Measurements from ENCODE around the gene POLA1. TPM values are rescaled to one million over a fixed set of nuclear protein-coding genes. Genes with fewer than 3 reads are reported as not detected.

Gene POLA1
- total and polyA plus RNA-seq, 2 experiments from 2014 or later: 4.9 to 19.0 TPM

- Histone ChIP-seq H3K27ac (no peak overlapping the region), H3K9me2 (replicated peaks; ENCODE audit: insufficient read depth) (no peaks in the 10 kb centered on the region), H4K20me1 (ENCODE audit: insufficient read depth, poor library complexity, severe bottlenecking) (no peaks in the 10 kb centered on the region), H3K4me1 (ENCODE audit: insufficient read depth) (no peaks in the 10 kb centered on the region), H3K9me3 (ENCODE audit: low read depth) (no peaks in the 10 kb centered on the region), H3K4me2 (no peak overlapping the region), H3K79me2 (no peaks in the 10 kb centered on the region), H3K36me3 (replicated peaks; ENCODE audit: insufficient read depth, low read depth) (no peaks in the 10 kb centered on the region), H3K4me3 (no peak overlapping the region), H2AFZ (no peak overlapping the region), H3K27me3 (no peaks in the 10 kb centered on the region)
- WGBS (ENCODE audit: low lambda C conversion rate, missing lambda C conversion rate): 92% methylated on average over 3 of the region's 3 CpGs
- DNase-seq (ENCODE audit: low spot score): no peak
- no peak for TF ChIP-seq EZH2 (IDR thresholded peaks at IDR 0.05; ENCODE audit: borderline replicate concordance)
- TF ChIP-seq EZH2phosphoT487 (IDR thresholded peaks at IDR 0.05; ENCODE audit: low read depth, severe bottlenecking, unreplicated experiment): no peak
- TF ChIP-seq, protein P1, sequence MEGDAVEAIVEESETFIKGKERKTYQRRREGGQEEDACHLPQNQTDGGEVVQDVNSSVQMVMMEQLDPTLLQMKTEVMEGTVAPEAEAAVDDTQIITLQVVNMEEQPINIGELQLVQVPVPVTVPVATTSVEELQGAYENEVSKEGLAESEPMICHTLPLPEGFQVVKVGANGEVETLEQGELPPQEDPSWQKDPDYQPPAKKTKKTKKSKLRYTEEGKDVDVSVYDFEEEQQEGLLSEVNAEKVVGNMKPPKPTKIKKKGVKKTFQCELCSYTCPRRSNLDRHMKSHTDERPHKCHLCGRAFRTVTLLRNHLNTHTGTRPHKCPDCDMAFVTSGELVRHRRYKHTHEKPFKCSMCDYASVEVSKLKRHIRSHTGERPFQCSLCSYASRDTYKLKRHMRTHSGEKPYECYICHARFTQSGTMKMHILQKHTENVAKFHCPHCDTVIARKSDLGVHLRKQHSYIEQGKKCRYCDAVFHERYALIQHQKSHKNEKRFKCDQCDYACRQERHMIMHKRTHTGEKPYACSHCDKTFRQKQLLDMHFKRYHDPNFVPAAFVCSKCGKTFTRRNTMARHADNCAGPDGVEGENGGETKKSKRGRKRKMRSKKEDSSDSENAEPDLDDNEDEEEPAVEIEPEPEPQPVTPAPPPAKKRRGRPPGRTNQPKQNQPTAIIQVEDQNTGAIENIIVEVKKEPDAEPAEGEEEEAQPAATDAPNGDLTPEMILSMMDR (IDR thresholded peaks at IDR 0.05; ENCODE audit: poor library complexity): no peak
Measured at GRCh38 chrX:24790166-24790565, 96.4 kb downstream of the POLA1 start.

DNA sequence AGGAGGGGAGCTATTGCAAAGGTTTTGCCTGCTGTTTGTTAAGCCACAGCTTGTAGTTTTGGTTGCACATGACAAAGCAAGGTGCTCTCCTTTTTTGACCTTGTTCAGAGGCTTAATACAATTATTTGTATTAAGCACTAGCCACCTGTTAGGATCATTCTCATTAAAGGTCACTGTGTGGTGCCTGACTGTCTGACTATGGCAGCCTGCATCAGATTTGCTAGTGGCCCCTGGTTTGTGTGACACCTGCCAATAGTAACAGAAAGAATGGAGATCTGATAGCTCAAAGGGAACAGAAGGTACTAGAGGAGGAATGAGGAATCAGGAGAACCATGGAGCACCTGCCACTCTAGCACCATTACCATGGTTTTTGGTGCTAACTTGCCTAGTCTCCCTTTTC is 102.5 kb downstream of the POLA1 start:
- no peaks in the 10 kb centered on the region for H3K36me3 ChIP-seq (replicated peaks; ENCODE audit: insufficient read depth, low read depth)
- no peak overlapping the region for H3K27ac ChIP-seq
- H3K9me2 ChIP-seq (replicated peaks; ENCODE audit: insufficient read depth): no peaks in the 10 kb centered on the region
- H4K20me1 ChIP-seq (ENCODE audit: insufficient read depth, poor library complexity, severe bottlenecking): no peaks in the 10 kb centered on the region
- H3K4me2 ChIP-seq: no peak overlapping the region
- no peaks in the 10 kb centered on the region for H3K27me3 ChIP-seq
- no peaks in the 10 kb centered on the region for H3K9me3 ChIP-seq (ENCODE audit: low read depth)
- no peaks in the 10 kb centered on the region for H3K4me1 ChIP-seq (ENCODE audit: insufficient read depth)
- H3K79me2 ChIP-seq: no peaks in the 10 kb centered on the region
- H3K4me3 ChIP-seq: no peak overlapping the region
- TF ChIP-seq EZH2phosphoT487 (IDR thresholded peaks at IDR 0.05; ENCODE audit: low read depth, severe bottlenecking, unreplicated experiment) (no peak), EZH2 (IDR thresholded peaks at IDR 0.05; ENCODE audit: borderline replicate concordance) (no peak)
- TF ChIP-seq, protein P1 (IDR thresholded peaks at IDR 0.05; ENCODE audit: poor library complexity): no peak
- no peak overlapping the region for H2AFZ ChIP-seq
- no peak for DNase-seq (ENCODE audit: low spot score)

DNA sequence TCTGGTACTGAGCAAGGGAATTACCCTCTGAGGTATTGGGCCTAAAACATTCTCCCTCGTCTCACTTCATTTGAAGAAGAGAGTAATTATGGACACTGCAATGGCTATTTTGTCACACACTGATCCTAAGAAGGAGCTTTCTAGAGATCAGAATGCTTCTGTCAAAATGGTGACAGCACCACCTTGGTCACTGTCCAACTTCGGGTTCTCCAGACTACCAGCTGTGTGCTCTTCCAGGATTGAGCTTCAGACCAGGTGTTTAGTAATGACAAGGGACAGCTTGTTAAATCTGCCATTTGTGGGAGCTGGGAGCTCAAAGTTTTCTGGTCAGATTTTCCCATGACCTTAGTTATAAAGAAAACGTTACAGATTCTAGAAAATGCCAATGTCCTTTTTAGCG is 105.4 kb downstream of the POLA1 start:
- no peaks in the 10 kb centered on the region for H3K36me3 ChIP-seq (replicated peaks; ENCODE audit: insufficient read depth, low read depth)
- H4K20me1 ChIP-seq (ENCODE audit: insufficient read depth, poor library complexity, severe bottlenecking): no peaks in the 10 kb centered on the region
- no peak overlapping the region for H3K4me3 ChIP-seq
- H3K9me3 ChIP-seq (ENCODE audit: low read depth): no peaks in the 10 kb centered on the region
- H3K27ac ChIP-seq: no peak overlapping the region
- H3K4me2 ChIP-seq: no peak overlapping the region
- H3K79me2 ChIP-seq: no peaks in the 10 kb centered on the region
- WGBS (ENCODE audit: low lambda C conversion rate, missing lambda C conversion rate): 87% methylated on average over 4 of the region's 4 CpGs
- no peaks in the 10 kb centered on the region for H3K4me1 ChIP-seq (ENCODE audit: insufficient read depth)
- TF ChIP-seq EZH2 (IDR thresholded peaks at IDR 0.05; ENCODE audit: borderline replicate concordance) (no peak), EZH2phosphoT487 (IDR thresholded peaks at IDR 0.05; ENCODE audit: low read depth, severe bottlenecking, unreplicated experiment) (no peak)
- TF ChIP-seq, protein P1 (IDR thresholded peaks at IDR 0.05; ENCODE audit: poor library complexity): no peak
- H2AFZ ChIP-seq: no peak overlapping the region
- H3K27me3 ChIP-seq: no peaks in the 10 kb centered on the region
- no peak for DNase-seq (ENCODE audit: low spot score)
- H3K9me2 ChIP-seq (replicated peaks; ENCODE audit: insufficient read depth): no peaks in the 10 kb centered on the region

DNA sequence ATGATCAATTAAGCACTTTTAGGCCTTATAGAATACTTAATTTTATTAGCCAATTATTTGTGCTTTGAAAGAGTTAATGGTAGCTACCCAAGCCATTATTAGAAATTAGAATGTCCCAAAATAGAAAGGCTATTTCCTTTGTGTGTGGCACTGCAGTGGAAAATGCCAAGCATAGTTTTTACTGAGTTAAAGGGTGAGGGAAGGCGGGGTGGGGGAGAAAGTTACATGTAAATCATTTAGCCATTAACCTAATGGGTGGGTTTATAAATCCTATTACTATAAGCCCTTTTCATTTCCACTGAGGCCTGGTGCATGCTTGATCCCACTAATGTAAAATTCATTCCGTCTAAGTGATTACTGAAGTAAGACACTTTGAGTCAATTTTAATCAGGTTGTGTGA is 105.8 kb downstream of the POLA1 start:
- H3K4me1 ChIP-seq (ENCODE audit: insufficient read depth): no peaks in the 10 kb centered on the region
- H3K79me2 ChIP-seq: no peaks in the 10 kb centered on the region
- no peak for DNase-seq (ENCODE audit: low spot score)
- no peaks in the 10 kb centered on the region for H3K36me3 ChIP-seq (replicated peaks; ENCODE audit: insufficient read depth, low read depth)
- no peak overlapping the region for H3K4me2 ChIP-seq
- H3K4me3 ChIP-seq: no peak overlapping the region
- H2AFZ ChIP-seq: no peak overlapping the region
- H3K27me3 ChIP-seq: no peaks in the 10 kb centered on the region
- H3K9me2 ChIP-seq (replicated peaks; ENCODE audit: insufficient read depth): no peaks in the 10 kb centered on the region
- no peak for TF ChIP-seq EZH2phosphoT487 (IDR thresholded peaks at IDR 0.05; ENCODE audit: low read depth, severe bottlenecking, unreplicated experiment)
- no peak for TF ChIP-seq EZH2 (IDR thresholded peaks at IDR 0.05; ENCODE audit: borderline replicate concordance)
- TF ChIP-seq, protein P1 (IDR thresholded peaks at IDR 0.05; ENCODE audit: poor library complexity): no peak
- no peaks in the 10 kb centered on the region for H3K9me3 ChIP-seq (ENCODE audit: low read depth)
- WGBS (ENCODE audit: low lambda C conversion rate, missing lambda C conversion rate): 75% methylated on average over 2 of the region's 2 CpGs
- no peak overlapping the region for H3K27ac ChIP-seq
- H4K20me1 ChIP-seq (ENCODE audit: insufficient read depth, poor library complexity, severe bottlenecking): no peaks in the 10 kb centered on the region

Measured in hepatocyte (in vitro differentiated cells).